NCI-H2196 treated with DMSO at 0.1 percent for 48 hours (cell line): ENCODE results near the gene WDFY2.

Experiments
- DNase-seq: peaks from one replicate; lab custom pipeline; 2025; ENCODE audit not compliant: unreplicated experiment; lab: John Stamatoyannopoulos, UW

Gene WDFY2

DNA sequence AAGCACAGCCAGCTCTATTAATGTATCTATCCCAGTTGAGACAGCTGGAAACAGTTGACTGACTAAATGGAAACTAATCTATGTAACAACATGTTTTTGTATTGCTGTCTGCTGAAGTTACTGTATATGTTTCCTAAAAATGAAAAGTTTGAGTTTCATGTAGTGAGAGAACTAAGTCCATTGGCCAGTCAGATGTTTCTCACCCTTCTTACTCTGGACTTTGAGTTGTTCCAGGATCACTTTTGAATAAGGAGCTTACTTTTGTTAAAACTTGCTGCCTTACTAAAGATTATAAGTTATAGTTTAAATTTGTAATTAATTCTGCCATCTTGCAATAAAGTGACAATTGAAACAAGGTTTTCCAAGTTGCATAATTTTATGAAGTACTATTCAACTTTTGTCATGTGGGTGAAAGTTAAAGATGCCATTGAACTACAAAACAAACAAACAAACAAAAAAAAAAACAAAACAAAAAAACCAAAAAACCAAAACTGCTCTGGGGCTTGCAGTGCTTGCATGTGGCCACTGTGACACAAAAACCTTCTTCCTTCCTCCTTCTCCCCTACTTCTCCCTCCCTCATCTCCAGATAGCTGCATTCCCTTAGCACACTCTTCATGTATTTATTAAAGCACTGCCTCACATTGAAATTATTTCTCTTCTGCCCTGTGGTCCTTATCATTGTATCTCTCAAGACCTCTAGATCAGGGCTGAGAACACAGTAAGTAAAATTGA, 15.3 kb downstream of the WDFY2 start:
- no peak for DNase-seq

DNA sequence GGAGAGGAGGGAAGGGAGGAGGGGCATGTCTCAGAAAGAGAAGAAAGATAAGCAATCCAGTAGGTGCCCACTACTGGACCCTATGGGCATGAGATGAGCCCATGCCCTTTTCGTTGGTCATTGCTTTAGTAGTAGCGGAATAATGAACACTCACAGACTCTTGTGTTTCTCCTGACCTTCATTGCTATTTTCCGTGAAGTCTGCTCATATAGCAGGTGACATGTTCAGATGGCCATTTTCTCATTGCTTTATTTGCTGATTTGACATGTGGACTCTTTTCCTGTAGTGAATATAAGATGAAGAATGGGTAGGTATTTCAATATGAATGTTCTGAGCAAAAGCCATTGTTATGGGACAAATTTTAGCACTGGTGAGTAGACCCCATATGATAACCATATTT, 16.4 kb downstream of the WDFY2 start:
- DNase-seq: no peak

DNA sequence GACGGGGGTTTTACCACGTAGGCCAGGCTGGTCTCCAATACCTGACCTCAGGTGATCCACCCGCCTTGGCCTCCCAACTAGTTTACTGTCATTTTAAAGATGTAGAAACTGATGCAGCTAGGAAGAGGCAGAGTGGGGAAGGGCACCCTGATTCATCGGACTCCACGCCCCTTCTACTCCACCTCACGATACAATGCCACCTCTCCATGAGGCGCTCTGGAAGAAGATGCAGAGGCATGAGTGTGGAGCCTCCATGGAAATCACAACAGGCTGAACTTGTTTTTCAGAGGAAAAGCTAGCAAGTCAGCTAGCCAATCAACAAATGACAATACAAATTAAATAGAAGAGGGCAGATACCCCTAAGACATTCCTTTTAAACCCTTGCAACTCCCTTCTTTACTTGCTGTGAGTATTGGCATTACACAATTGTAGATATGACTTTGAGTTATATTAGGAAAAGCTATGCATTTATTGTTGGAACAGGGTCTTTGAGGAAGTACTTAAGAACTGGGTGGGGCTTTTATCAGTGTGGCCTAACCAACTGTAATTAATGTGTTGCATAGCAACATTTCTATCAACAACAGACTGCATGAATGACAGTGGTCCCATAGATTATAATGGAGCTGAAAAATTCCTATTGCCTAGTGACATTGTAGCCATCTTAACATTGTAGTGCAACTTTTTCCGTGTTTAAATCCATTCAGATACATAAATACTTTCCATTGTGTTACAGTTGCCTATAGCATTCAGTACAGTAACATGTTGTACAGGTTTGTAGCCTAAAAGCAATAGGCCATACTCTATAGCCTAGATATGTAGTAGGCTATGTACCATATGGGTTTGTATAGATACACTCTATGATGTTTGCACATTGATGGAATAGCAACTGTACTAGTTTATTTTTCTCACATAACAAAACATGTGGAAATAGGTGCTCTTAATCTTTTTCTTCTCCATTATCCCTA, 17.6 kb downstream of the WDFY2 start:
- no peak for DNase-seq

DNA sequence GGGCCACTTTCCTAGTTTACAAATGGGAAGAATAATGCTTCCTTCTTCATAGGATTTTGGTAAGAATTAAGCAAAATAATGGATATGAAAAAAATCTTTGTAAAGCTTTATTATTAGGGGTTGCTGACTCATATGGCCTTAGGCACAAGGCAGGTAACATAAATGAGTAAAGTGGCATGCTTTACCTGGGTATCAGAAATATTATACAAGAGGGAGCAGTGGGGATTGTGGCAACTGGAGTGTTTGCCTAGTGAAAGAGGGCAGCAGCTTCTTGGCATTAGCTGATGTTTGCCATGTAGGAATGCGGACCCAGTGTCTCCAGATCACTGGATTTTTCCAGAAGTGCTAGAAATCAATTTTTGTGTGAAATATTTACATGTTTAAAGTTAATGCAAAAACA, 19.5 kb downstream of the WDFY2 start:
- no peak for DNase-seq

- DNase-seq: no peak
These were observed 21.4 kb downstream of the WDFY2 start for GRCh38 chr13:51605698-51606097.

- no peak for DNase-seq
These were observed 22.9 kb downstream of the WDFY2 start for GRCh38 chr13:51607165-51607564.

DNA sequence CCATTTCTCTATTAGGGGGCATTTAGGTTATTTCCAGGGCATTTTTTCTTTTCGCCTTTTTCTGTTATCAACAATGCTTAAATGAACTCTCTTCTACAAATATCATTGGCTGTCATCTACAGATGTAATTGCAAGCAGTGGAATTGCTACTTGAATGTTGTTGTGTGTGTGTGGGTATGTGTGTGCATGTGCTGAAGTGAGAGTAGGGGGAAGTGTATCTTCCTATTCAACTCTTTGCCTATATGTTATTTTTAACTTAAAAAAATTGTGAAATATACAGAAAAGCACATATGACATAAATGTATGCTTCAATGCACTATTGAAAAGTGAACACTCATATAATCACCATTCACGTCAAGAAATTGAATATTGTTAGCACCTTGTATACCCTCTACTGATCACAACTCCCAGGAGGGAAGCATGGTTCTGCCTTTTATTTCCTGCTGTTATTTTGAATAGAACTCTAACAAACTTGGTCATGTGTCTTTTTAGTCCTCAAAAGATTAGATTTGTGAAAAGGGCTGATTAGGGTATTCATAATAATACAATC, 24.7 kb downstream of the WDFY2 start:
- no peak for DNase-seq

- DNase-seq: no peak
These were observed 28.6 kb downstream of the WDFY2 start for GRCh38 chr13:51612867-51613266.

DNA sequence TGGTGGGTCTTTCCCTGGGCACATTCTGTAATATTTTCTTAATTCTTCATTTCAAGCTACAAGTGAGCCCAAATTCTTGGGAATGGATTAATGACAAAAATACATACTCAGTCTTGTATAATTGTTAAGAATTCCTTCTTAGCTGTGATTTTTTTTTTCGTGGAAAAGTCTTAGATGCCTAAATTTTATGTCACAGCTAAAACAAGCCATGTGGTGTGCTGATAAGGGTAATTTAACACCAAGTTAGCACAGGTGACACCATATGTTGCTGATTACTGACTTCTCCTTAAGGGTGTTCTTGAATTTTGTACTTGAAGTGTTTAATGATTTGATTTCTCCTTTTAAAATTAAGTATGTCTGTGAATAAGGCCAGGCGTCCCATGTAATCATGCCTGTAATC, 29.3 kb downstream of the WDFY2 start:
- no peak for DNase-seq

GRCh38 chr13:51614350-51614786, 30.1 kb downstream of the WDFY2 start:
- no peak for DNase-seq

GRCh38 chr13:51618626-51619025, 34.4 kb downstream of the WDFY2 start:
- DNase-seq: no peak

DNA sequence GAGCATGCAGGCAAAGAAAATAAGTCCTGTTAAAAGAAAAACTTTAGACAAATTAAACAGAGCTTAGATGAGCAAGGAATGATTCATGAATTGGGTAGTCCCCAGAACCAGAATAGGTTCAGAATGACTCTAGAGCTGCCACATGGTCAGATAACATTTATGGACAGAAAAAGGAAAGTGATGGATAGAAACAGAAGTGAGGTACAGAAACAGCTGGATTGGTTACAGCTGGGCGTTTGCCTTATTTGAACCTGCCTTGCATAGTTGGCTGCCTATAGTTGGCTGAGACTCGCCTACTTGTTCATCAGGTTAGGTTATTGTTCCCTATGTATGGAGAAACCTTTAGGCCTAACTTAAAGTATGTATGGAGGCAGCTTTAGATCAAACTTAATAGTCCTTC, 35.4 kb downstream of the WDFY2 start:
- DNase-seq: no peak

DNA sequence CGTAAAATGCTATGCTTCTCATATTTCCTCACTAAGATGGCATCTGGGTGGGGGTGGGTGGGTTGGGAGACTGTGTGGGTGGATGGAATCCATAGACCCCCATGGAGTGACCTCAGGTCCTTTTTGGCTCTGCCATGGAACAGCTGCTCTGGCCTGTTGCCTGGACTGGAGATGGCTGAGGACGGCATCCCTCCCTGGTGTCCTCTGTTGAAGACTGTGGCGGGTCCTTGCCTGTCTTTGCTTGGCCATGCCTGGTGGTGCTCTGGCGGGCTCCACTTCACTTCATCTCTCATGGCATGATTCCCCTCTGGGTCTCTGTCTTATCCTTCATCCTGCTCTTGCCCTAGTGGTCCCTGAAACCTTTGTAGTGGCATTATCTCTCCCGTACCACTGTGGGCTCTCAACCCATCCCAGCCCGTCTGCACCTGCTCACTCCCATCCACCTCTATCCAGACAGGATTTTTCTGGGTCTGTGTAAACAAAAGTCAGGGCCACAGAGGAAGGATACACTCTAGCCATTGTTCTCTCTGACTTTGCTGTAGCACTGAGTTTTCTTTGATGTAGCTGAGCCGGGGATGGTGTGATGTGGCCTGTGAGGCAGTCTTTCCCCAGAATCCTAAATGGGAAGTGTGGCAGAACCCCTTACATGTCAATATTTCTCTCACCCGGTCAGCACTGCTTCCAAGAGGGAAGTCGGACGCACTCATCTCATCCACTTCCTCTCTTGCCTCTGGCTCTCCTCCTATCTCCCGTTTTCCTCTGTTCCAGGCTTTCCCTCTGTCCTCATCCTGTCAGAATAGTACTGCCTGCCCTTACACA, 36.1 kb downstream of the WDFY2 start:
- no peak for DNase-seq

GRCh38 chr13:51621602-51622001, 37.3 kb downstream of the WDFY2 start:
- no peak for DNase-seq

GRCh38 chr13:51623473-51623872, 39.2 kb downstream of the WDFY2 start:
- no peak for DNase-seq

- DNase-seq: no peak
These were observed 39.9 kb downstream of the WDFY2 start for GRCh38 chr13:51624207-51624606.

- no peak for DNase-seq
These were observed 40.6 kb downstream of the WDFY2 start for GRCh38 chr13:51624695-51625345.

DNA sequence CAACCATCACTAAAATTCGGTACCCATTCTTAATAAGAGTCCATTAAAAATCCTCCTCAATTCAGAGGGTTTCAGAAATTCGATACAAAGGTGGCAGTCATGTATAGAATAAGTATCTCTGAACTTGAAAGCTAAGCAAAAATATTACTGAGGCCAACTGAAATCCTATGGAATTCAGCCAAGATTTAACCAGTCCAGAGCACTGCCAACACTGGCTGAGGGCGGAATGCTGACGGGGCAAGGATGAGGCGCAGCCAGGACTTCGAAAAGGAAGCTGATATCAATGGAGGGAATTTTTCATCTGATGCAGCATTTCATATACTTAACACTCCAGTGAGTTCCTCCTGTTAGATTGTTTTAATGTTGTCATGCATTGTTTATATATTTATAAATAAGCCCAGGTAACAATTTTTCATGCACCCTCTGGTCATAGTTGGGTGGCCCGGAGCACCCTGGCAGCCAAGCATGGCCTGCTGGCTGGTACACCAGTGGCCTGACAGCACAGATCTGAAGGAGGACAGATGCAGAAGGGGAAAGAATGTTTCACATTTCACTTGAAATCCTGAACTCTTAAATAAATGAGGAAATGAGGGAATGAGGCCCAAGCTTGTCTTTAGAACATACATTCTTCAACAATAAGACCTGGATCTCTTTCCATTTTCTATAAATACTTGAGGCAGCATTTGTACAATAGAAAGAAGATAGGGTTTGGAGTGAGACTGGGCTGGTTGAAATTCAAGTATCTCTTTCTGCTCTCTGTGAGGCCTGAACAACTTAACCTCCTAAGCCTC, 41.5 kb downstream of the WDFY2 start:
- DNase-seq: no peak

GRCh38 chr13:51626749-51627148, 42.5 kb downstream of the WDFY2 start:
- DNase-seq: peak; percentile 36
